OCI-LY7 (cell line): ENCODE measurements around the gene ARSJ. TPM values are rescaled to one million over a fixed set of nuclear protein-coding genes. Genes with fewer than 3 reads are reported as not detected.
"Not testable (repeated sequence)": the region's sequence is repeated elsewhere in the genome, so short reads cannot be mapped to it uniquely, and the experiment has no call there.

Experiments used
- BruUV-seq: library from RNA; stranded (reverse); fragments of 400-500 nt; replicated peaks from 2 replicates; lab custom pipeline; 2021; lab: Mats Ljungman, UMichigan
- CTCF ChIA-PET: fragments of 300-600 bp; sonication (Branson Sonifier 250); formaldehyde crosslinking; loops from one replicate; lab custom pipeline; 2022; ENCODE audit warnings: antibody characterized with exemption; ENCODE audit not compliant: unreplicated experiment; lab: Charles Lee
- POLR2A ChIA-PET: fragments of 300-600 bp; sonication (Branson Sonifier 250); formaldehyde crosslinking; loops from one replicate; lab custom pipeline; 2022; ENCODE audit warnings: antibody characterized with exemption; lab: Charles Lee
- DNase-seq: peaks from one replicate; pipeline ENCODE4 v3.0.0-alpha.2; 2015; ENCODE audit warnings: low spot score
- H2AFZ ChIP-seq: fragments of 200-600 bp; sonication (generic), shearing (Covaris generic); 2 replicates; pipeline ENCODE4 v1.6.1; 2014; ENCODE audit warnings: mild to moderate bottlenecking, antibody characterized with exemption, low read length, moderate library complexity
- H3K27ac ChIP-seq: fragments of 200-600 bp; sonication (generic); 2 replicates; pipeline ENCODE4 v1.5.1; 2014; ENCODE audit warnings: mixed run types, low read depth, mild to moderate bottlenecking, moderate library complexity, low read length, inconsistent platforms; ENCODE audit not compliant: poor library complexity, severe bottlenecking
- H3K36me3 ChIP-seq: fragments of 200-600 bp; sonication (generic); 2 replicates; pipeline ENCODE4 v1.6.1; 2014; ENCODE audit warnings: mild to moderate bottlenecking, antibody characterized with exemption, low read length, moderate library complexity, mixed read lengths; ENCODE audit not compliant: insufficient read depth
- H3K4me1 ChIP-seq: fragments of 200-600 bp; sonication (generic); 2 replicates; pipeline ENCODE4 v1.5.1; 2014; ENCODE audit warnings: mild to moderate bottlenecking, low read length; ENCODE audit not compliant: insufficient read depth, poor library complexity, severe bottlenecking
- H3K4me2 ChIP-seq: fragments of 200-600 bp; sonication (generic); 2 replicates; pipeline ENCODE4 v1.6.1; 2014; ENCODE audit warnings: mild to moderate bottlenecking, low read length
- H3K4me3 ChIP-seq: fragments of 200-600 bp; sonication (generic); 2 replicates; pipeline ENCODE4 v1.5.1; 2014; ENCODE audit warnings: mild to moderate bottlenecking, low read depth, low read length; ENCODE audit not compliant: poor library complexity, severe bottlenecking
- H3K79me2 ChIP-seq: fragments of 200-600 bp; sonication (generic); 2 replicates; pipeline ENCODE4 v1.6.1; 2016; ENCODE audit warnings: low read depth, mild to moderate bottlenecking, low read length, moderate library complexity, mixed read lengths; ENCODE audit not compliant: insufficient read depth
- H3K9me2 ChIP-seq: fragments of 200-600 bp; sonication (generic); 2 replicates; pipeline ENCODE4 v1.6.1; 2016; ENCODE audit warnings: mild to moderate bottlenecking, low read length, mixed read lengths; ENCODE audit not compliant: insufficient read depth
- H3K9me3 ChIP-seq: fragments of 200-600 bp; sonication (generic); 2 replicates; pipeline ENCODE4 v1.6.1; 2014; ENCODE audit warnings: mild to moderate bottlenecking, mixed run types, low read length, mixed read lengths
- H4K20me1 ChIP-seq: fragments of 200-600 bp; sonication (generic); 2 replicates; pipeline ENCODE4 v1.6.1; 2014; ENCODE audit warnings: mild to moderate bottlenecking, antibody characterized with exemption, low read length, moderate library complexity, mixed read lengths; ENCODE audit not compliant: insufficient read depth
- EZH2phosphoT487 ChIP-seq: fragments of 200-600 bp; sonication (generic); IDR thresholded peaks from 2 replicates; pipeline ENCODE4 v1.6.1; 2018; ENCODE audit warnings: low read depth, borderline replicate concordance, mild to moderate bottlenecking, mixed run types, antibody characterized with exemption, low read length, moderate library complexity, mixed read lengths
- intact Hi-C: fragments of 100-400 bp; cut with micrococcal nuclease; formaldehyde crosslinking; loops from one replicate; pipeline ENCODE4 v1.10.0; 2022; ENCODE audit not compliant: unreplicated experiment
- total RNA-seq, 2 experiments: library from RNA; depleted of rRNA in 1 of 2; stranded (reverse); fragments of >200 nt in 1 of 2; shearing (Covaris generic) in 1 of 2; gene quantifications; 2 replicates each; pipeline ENCODE4 v1.2.3, GENCODE V29; 2014 to 2022
- TF ChIP-seq, protein P1 (sequence below): fragments of 200-600 bp; sonication (generic); conservative IDR thresholded peaks from 2 replicates; pipeline ENCODE4 v1.5.1; 2014; ENCODE audit warnings: mild to moderate bottlenecking, antibody characterized with exemption, low read length, moderate library complexity, mixed read lengths

The ARSJ gene
- total RNA-seq, 2 experiments from 2014 or later, result not detected

DNA sequence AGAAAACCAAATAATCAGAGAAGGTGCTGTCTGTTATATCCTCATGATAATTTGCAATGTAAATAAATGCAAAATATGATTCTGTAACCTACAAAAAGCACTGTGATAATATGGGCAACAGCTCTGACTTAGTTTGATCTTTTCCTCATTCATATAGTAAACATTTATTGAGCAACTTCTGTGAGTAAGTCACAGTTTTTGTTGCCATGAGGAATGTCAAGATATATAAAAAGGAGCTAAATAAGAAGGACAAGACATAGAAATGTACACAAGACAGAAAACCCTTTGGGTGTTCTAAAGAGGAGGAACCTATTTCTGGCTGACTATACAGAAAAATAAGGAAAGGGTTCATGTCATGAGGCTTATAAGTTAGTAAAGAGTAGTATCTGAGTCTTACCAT lies 44.3 kb downstream of the ARSJ start:
- no peaks in the 10 kb centered on the region for H3K9me2 ChIP-seq
- no peak overlapping the region for H3K4me3 ChIP-seq
- TF ChIP-seq, protein P1, sequence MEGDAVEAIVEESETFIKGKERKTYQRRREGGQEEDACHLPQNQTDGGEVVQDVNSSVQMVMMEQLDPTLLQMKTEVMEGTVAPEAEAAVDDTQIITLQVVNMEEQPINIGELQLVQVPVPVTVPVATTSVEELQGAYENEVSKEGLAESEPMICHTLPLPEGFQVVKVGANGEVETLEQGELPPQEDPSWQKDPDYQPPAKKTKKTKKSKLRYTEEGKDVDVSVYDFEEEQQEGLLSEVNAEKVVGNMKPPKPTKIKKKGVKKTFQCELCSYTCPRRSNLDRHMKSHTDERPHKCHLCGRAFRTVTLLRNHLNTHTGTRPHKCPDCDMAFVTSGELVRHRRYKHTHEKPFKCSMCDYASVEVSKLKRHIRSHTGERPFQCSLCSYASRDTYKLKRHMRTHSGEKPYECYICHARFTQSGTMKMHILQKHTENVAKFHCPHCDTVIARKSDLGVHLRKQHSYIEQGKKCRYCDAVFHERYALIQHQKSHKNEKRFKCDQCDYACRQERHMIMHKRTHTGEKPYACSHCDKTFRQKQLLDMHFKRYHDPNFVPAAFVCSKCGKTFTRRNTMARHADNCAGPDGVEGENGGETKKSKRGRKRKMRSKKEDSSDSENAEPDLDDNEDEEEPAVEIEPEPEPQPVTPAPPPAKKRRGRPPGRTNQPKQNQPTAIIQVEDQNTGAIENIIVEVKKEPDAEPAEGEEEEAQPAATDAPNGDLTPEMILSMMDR, result no peak
- TF ChIP-seq EZH2phosphoT487, result no peak
- intact Hi-C loops, result no loop called here
- no peaks in the 10 kb centered on the region for H3K79me2 ChIP-seq
- no peaks in the 10 kb centered on the region for H3K4me1 ChIP-seq
- BruUV-seq, result no TSS peak
- ChIA-PET CTCF (no interaction called here), POLR2A (interaction anchor here (0.6 to 0.8 kb wide), 2 partner anchors 11 to 23 kb away, joined by 3 to 8 read pairs; no protein-coding TSS in a partner anchor)
- no peaks in the 10 kb centered on the region for H3K36me3 ChIP-seq
- DNase-seq, result no peak
- no peaks in the 10 kb centered on the region for H3K9me3 ChIP-seq
- H2AFZ ChIP-seq, result no peak overlapping the region
- no peak overlapping the region for H3K27ac ChIP-seq
- no peaks in the 10 kb centered on the region for H4K20me1 ChIP-seq
- H3K4me2 ChIP-seq, result no peak overlapping the region

DNA sequence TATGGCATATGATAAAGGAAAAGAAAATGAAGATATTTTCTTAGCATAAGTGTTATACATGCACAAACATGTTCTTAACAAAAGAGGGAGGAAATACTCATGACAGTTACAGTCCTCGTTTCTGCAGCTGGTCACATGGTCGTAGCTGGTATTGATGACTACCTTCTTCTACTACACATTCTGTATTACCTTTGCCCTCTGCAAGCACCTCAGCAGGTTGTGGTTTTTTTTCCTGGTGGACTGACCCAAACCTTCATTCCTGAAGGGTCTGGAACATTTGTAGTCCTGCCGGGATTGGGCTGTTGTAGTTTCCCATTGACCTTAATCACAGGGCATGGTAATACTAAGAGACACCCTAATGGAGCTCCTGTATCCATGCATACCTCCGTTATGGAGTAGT lies 54.7 kb downstream of the ARSJ start:
- H3K79me2 ChIP-seq, H3K4me3 ChIP-seq, H3K9me3 ChIP-seq, POLR2A ChIA-PET, CTCF ChIA-PET, H2AFZ ChIP-seq, H3K4me1 ChIP-seq, H3K36me3 ChIP-seq, intact Hi-C loops, H3K4me2 ChIP-seq, BruUV-seq, H3K9me2 ChIP-seq, DNase-seq, H4K20me1 ChIP-seq, H3K27ac ChIP-seq: not testable (repeated sequence)

DNA sequence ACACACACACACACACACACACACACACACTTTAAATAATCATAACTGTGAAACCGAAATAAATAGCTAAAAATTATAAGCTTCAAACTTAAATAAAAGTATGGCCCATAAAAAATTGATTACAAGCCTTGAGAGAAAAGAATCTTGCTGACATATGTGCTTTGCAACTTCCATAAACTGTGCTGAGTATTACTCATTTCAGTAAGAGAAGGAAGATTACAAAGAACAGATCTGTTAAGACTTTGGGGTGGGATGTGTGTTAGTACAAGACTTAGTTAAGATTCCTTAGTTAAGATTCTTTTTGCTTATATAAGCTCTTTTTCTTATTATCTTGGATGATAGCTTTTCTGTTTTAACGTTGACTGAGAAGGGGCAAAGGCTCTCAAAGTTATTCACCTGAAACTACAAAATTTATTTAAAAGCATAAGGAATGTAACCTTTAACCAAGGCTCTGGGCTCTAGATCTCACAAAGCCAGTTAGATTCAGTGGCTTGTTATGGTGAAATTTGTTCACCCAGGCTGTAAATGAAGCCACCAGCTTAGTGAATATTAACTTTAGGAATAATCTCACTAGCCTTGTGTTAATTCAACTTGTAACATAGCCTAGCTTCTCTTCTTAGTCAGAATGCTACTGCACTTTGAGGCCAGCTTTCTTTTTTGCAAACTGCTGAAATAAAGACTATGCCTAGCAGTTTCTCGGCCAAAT lies 58.2 kb downstream of the ARSJ start:
- H3K79me2 ChIP-seq, result no peaks in the 10 kb centered on the region
- H4K20me1 ChIP-seq, result no peaks in the 10 kb centered on the region
- CTCF ChIA-PET, result interaction anchor here (0.6 kb wide), 1 partner anchor 14 kb away, joined by 3 read pairs; no protein-coding TSS in a partner anchor
- no peak overlapping the region for H3K4me3 ChIP-seq
- H3K9me2 ChIP-seq, result no peaks in the 10 kb centered on the region
- intact Hi-C loops, result no loop called here
- H3K4me2 ChIP-seq, result no peak overlapping the region
- no peak for TF ChIP-seq EZH2phosphoT487
- TF ChIP-seq, protein P1, result no peak
- H3K9me3 ChIP-seq, result no peaks in the 10 kb centered on the region
- POLR2A ChIA-PET, result interaction anchor here (0.5 to 0.6 kb wide), 2 partner anchors 112 to 217 kb away, joined by 3 to 5 read pairs; no protein-coding TSS in a partner anchor
- no peaks in the 10 kb centered on the region for H3K36me3 ChIP-seq
- BruUV-seq, result no TSS peak
- H3K27ac ChIP-seq, result no peak overlapping the region
- no peak overlapping the region for H2AFZ ChIP-seq
- no peaks in the 10 kb centered on the region for H3K4me1 ChIP-seq
- DNase-seq, result no peak
